Natural killer cell (primary cell): ENCODE data around the gene MAP2K7. TPM values are rescaled to one million over a fixed set of nuclear protein-coding genes. Genes with fewer than 3 reads are reported as not detected.

Source experiments
- ATAC-seq, 3 donors: fragments of 150-1000 bp in 2 of 3; fragments of 200-7000 bp in 1 of 3; cut with Tn5 transposase; 1 replicate in 1 of 3; 2 replicates in 2 of 3; pipeline ENCODE4 v1.10.0; 2021; ENCODE audit warnings: mild to moderate bottlenecking in 2 of 3, moderate library complexity in 2 of 3
- DNase-seq, 2 donors: peaks; one replicate each; pipeline versions ENCODE4 v3.0.0 to v3.0.0-alpha.2; 2013 to 2021; ENCODE audit warnings: mixed read lengths in 1 of 2
- H3K27ac ChIP-seq: one replicate; pipeline ENCODE4 v1.5.1; 2013; ENCODE audit warnings: mild to moderate bottlenecking, low read length
- H3K27me3 ChIP-seq: one replicate; pipeline ENCODE4 v1.6.1; 2013; ENCODE audit warnings: low read length; ENCODE audit not compliant: control insufficient read depth, insufficient read depth
- H3K36me3 ChIP-seq: one replicate; pipeline ENCODE4 v1.6.1; 2013; ENCODE audit warnings: low read length; ENCODE audit not compliant: control insufficient read depth, insufficient read depth
- H3K4me1 ChIP-seq: one replicate; pipeline ENCODE4 v1.6.1; 2013; ENCODE audit warnings: low read length; ENCODE audit not compliant: control insufficient read depth, insufficient read depth
- H3K4me3 ChIP-seq: one replicate; pipeline ENCODE4 v1.5.1; 2013; ENCODE audit warnings: low read length
- H3K9me3 ChIP-seq: one replicate; pipeline ENCODE4 v1.6.1; 2013; ENCODE audit warnings: low read length; ENCODE audit not compliant: control insufficient read depth, insufficient read depth
- H3K27ac Mint-ChIP-seq, 2 donors: one replicate each; pipeline ENCODE4 v1.8.0; 2022; ENCODE audit warnings: mild to moderate bottlenecking in 2 of 2, mixed read lengths in 2 of 2, moderate library complexity in 1 of 2
- H3K27me3 Mint-ChIP-seq, 2 donors: one replicate each; pipeline ENCODE4 v1.8.0; 2022; ENCODE audit warnings: low read depth in 2 of 2, mixed read lengths in 2 of 2
- H3K36me3 Mint-ChIP-seq: one replicate; pipeline ENCODE4 v1.8.0; 2022; ENCODE audit warnings: mixed read lengths
- H3K4me1 Mint-ChIP-seq, 2 donors: one replicate each; pipeline ENCODE4 v1.8.0; 2022; ENCODE audit warnings: mixed read lengths in 2 of 2
- H3K4me3 Mint-ChIP-seq: one replicate; pipeline ENCODE4 v1.8.0; 2022; ENCODE audit warnings: mild to moderate bottlenecking, moderate library complexity, mixed read lengths
- H3K9me3 Mint-ChIP-seq, 2 donors: one replicate each; pipeline ENCODE4 v1.8.0; 2022; ENCODE audit warnings: mixed read lengths in 2 of 2
- WGBS: methylation state at CpG from one replicate; pipeline ENCODE4 v1.1.7; 2013; ENCODE audit warnings: missing lambda C conversion rate; ENCODE audit not compliant: insufficient coverage; 5-methylcytosine and 5-hydroxymethylcytosine counted together
- intact Hi-C: fragments of 100-400 bp; cut with micrococcal nuclease; formaldehyde crosslinking; loops from one replicate; pipeline ENCODE4 v1.14.2; 2022
- total RNA-seq, 4 donors: library from RNA; stranded (reverse); fragments of 120-200 nt in 1 of 4; gene quantifications; one replicate each; pipeline versions ENCODE4 v1.2.3 to v1.2.4, GENCODE V29; 2013 to 2022
- TF ChIP-seq, protein P1 (sequence below): fragments of 200-600 bp; IDR thresholded peaks from one replicate; pipeline ENCODE4 v1.8.0; 2022; ENCODE audit warnings: antibody characterized with exemption

MAP2K7 gene
- total RNA-seq, 3 donors from 2014 or later (not counting 1 experiment from before 2014, with no cell fraction given), result 131 to 218 (median 159) TPM

DNA sequence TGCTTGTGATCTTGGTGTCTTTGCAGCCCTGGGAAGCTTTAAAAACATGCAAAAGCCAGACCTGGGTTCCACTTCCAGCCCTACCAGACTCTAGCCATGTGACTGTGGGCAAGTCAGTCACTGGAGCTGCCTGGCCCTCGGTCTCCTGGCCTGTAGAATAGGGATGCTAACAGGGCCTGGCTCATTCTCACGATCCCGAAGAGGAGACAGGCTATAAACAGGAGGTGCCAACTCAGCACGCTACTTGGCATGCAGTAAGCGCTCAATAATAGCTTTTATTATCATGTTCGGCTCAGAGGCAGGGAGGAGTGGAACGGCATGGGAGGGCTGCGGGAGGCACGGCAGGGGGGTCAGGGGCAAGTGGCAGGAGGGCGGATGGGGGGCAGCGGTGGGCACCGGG, 20.6 kb downstream of the MAP2K7 start:
- ATAC-seq (no peak), DNase-seq (no peak)
- Histone ChIP-seq H3K4me1 (peaks cover 37% of the 10 kb centered on the region), H3K27ac (no peak overlapping the region), H3K27me3 (no peaks in the 10 kb centered on the region), H3K36me3 (peaks cover 11% of the 10 kb centered on the region), H3K4me3 (no peak overlapping the region), H3K9me3 (no peaks in the 10 kb centered on the region)
- no peaks in the 10 kb centered on the region for H3K36me3 Mint-ChIP-seq
- 93% methylated on average over 12 of the region's 12 CpGs for WGBS
- peaks cover 16 to 41% of the 10 kb centered on the region in 2 donors for H3K4me1 Mint-ChIP-seq
- H3K27ac Mint-ChIP-seq, result peak overlapping the region in 1 of 2 donors; percentile 47
- intact Hi-C loops, result no loop called here
- H3K4me3 Mint-ChIP-seq, result peak overlapping the region; percentile 55
- H3K27me3 Mint-ChIP-seq, result peaks cover 0 to 7% of the 10 kb centered on the region in 2 donors
- H3K9me3 Mint-ChIP-seq, result no peaks in the 10 kb centered on the region
- TF ChIP-seq, protein P1, sequence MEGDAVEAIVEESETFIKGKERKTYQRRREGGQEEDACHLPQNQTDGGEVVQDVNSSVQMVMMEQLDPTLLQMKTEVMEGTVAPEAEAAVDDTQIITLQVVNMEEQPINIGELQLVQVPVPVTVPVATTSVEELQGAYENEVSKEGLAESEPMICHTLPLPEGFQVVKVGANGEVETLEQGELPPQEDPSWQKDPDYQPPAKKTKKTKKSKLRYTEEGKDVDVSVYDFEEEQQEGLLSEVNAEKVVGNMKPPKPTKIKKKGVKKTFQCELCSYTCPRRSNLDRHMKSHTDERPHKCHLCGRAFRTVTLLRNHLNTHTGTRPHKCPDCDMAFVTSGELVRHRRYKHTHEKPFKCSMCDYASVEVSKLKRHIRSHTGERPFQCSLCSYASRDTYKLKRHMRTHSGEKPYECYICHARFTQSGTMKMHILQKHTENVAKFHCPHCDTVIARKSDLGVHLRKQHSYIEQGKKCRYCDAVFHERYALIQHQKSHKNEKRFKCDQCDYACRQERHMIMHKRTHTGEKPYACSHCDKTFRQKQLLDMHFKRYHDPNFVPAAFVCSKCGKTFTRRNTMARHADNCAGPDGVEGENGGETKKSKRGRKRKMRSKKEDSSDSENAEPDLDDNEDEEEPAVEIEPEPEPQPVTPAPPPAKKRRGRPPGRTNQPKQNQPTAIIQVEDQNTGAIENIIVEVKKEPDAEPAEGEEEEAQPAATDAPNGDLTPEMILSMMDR, result no peak

DNA sequence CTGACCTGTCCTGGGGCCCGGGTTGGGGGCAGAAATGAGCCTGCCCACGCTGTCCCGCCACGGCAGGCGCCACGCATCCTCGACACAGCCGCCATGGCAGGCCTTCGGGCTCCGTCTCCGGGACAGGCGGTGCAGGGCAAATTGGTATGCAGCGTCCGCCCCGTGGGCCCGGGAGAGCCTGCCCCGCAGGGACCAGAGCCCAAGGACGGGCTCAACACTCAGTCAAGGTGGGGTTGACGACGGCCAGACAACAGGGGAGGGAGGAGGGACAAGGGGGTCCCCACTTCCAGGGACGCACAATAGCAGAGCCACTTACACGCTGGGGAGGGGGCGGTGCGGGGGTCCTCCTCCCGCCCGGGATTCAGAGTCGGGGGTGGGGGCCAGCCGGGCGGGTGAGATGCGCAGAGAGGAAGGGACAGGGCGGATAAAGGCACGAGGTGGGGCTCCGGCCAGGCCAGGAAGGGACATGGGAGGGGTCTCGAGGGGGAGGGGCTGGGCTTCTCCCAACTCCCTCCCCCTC, 21.0 kb downstream of the MAP2K7 start:
- Mint-ChIP-seq H3K27ac (peak overlapping the region in 1 of 2 donors; percentile 74), H3K27me3 (peaks cover 0 to 5% of the 10 kb centered on the region in 2 donors), H3K36me3 (no peaks in the 10 kb centered on the region), H3K4me1 (peaks cover 13 to 41% of the 10 kb centered on the region in 2 donors), H3K9me3 (no peaks in the 10 kb centered on the region), H3K4me3 (no peak overlapping the region)
- 59% methylated on average over 32 of the region's 34 CpGs for WGBS
- H3K9me3 ChIP-seq, result no peaks in the 10 kb centered on the region
- intact Hi-C loops, result loop anchor here (1.0 kb wide), 1 partner anchor 71 kb away; no protein-coding TSS in a partner anchor
- H3K4me1 ChIP-seq, result peaks cover 37% of the 10 kb centered on the region
- no peak for ATAC-seq
- no peak for DNase-seq
- TF ChIP-seq, protein P1, result no peak
- H3K27ac ChIP-seq, result no peak overlapping the region
- peaks cover 11% of the 10 kb centered on the region for H3K36me3 ChIP-seq
- no peaks in the 10 kb centered on the region for H3K27me3 ChIP-seq
- H3K4me3 ChIP-seq, result no peak overlapping the region

DNA sequence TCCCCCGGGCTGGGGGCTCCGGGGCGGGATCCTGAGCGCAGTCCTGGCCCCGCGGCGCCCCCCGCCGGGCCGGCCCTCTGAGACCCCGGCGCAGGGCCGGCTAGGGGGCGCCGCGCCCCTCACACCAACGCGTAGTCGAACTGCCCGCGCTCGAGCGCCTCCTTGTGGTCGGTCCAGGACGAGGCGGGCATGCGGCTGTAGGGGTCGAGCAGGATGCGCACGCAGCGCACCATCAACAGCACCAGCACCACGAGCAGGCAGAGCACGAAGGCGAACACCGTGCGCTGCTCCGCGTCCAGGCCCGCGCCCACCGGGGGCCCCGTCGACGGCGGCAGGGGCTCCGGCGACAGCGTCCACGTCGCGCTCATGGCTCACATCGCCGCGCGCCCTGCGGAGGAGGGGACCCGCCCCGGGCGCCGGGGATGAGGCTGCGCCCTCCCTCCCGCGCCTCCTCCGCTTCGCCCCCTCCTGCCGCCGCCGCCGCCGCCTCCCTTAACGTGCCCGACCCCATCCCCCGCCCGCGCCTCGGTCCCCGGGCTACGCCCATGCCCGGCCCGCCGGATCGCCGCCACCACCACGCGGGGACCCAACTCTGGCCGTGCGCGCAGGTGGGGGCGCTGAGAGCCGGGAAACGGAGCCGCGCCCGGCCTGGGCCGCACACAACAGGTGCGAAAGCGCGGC, 21.6 kb downstream of the MAP2K7 start:
- intact Hi-C loops, result loop anchor here (1.0 kb wide), 1 partner anchor 72 kb away; no protein-coding TSS in a partner anchor
- Mint-ChIP-seq H3K9me3 (no peaks in the 10 kb centered on the region), H3K36me3 (no peaks in the 10 kb centered on the region), H3K4me1 (peaks cover 7 to 35% of the 10 kb centered on the region in 2 donors), H3K27me3 (no peaks in the 10 kb centered on the region), H3K27ac (peak overlapping the region in 1 of 2 donors; percentile 74), H3K4me3 (peak overlapping the region; percentile 85)
- DNase-seq, result peak; percentile 80 to 91
- H3K4me3 ChIP-seq, result no peak overlapping the region
- H3K9me3 ChIP-seq, result no peaks in the 10 kb centered on the region
- ATAC-seq, result peak; percentile 11 to 22 (median 16)
- WGBS, result under 1% methylated on average over 98 of the region's 98 CpGs
- TF ChIP-seq, protein P1, result peak; percentile 83
- no peak overlapping the region for H3K27ac ChIP-seq
- H3K4me1 ChIP-seq, result peaks cover 35% of the 10 kb centered on the region
- H3K36me3 ChIP-seq, result peaks cover 11% of the 10 kb centered on the region
- H3K27me3 ChIP-seq, result no peaks in the 10 kb centered on the region
